NT2/D1 (cell line): ENCODE results near the gene ARHGAP12.

Experiments used
- SUZ12 ChIP-seq: IDR thresholded peaks from 2 replicates; pipeline ENCODE4 v1.6.1; 2011; ENCODE audit not compliant: insufficient read length, insufficient read depth; ENCODE audit errors: extremely low read depth
- ZNF274 ChIP-seq: IDR thresholded peaks from 2 replicates; pipeline ENCODE4 v1.6.1; 2011; ENCODE audit warnings: mild to moderate bottlenecking, low read depth, low read length

DNA sequence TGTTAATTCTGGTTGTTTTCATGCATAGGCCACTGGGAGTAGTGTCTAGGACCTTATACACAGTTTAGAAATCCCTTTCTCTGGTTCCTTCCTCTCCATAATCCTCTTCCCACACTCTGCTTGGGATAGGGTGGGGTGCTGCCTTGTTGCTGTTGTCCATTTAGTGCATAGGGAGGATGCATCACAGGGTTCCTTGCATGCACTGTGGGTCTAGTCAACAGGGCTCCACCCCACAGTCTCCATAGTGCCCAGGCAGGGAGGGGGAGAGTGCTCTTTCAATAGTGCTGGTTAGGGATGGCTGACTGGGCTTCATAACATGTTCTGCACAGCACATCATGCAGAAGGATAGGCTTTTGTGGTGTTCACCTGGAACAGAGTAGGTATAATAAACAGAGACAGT lies 81.1 kb downstream of the ARHGAP12 start:
- TF ChIP-seq ZNF274: no peak
- TF ChIP-seq SUZ12: no peak
